Measurements from ENCODE around the gene SLC43A2.

DNA sequence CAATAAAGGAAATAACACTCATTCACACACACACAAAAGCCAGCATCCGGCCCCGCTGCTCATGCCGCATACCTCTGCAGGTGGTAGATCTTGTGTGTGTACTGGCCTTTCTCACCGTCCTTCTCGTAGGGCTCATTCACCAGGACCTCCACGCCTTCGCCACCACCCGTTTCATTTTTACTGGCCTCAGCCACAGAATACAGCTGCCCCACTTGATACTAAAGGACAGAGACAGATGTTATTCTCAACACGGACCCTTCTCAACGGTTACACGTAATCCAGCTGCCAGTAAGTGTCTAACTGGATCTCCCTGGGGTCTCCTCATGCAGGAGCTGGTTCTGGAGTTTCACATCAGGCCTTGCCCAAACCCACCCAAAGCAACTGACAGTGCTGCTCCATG is 75.7 kb downstream of the SLC43A2 start:
- TF ChIP-seq GATAD2B (conservative IDR thresholded peaks at IDR 0.05; ENCODE audit: low read depth) (no peak), ZZZ3 (IDR thresholded peaks at IDR 0.05; ENCODE audit: control insufficient read depth, insufficient read length, low read depth) (no peak), EP300 (IDR thresholded peaks at IDR 0.05; ENCODE audit: borderline replicate concordance in 1 of 2, control insufficient read depth in 1 of 2, low read depth in 2 of 2, low read length in 2 of 2) (no peak)

Data from GM12878 (cell line).